Body of pancreas (tissue), 4 donors: ENCODE measurements around the gene KRTAP10-9. TPM values are rescaled to one million over a fixed set of nuclear protein-coding genes. Genes with fewer than 3 reads are reported as not detected.

Experiments used
- ATAC-seq: fragments of 150-250 bp; one replicate; pipeline ENCODE4 v1.9.1; 2016
- DNase-seq, 4 donors: peaks; one replicate each; pipeline ENCODE4 v3.0.0-alpha.2; 2019
- H3K27ac ChIP-seq, 4 donors: fragments of 200-600 bp; sonication (generic); 1 replicate in 3 of 4; 2 replicates in 1 of 4; pipeline versions ENCODE4 v1.5.1 to v1.6.1; 2016 to 2019; ENCODE audit warnings: mild to moderate bottlenecking in 1 of 4, mixed read lengths in 1 of 4, moderate library complexity in 1 of 4
- H3K27me3 ChIP-seq, 2 donors: fragments of 200-600 bp; sonication (generic); one replicate each; pipeline ENCODE4 v1.6.0; 2016; ENCODE audit warnings: mild to moderate bottlenecking in 1 of 2
- H3K36me3 ChIP-seq, 2 donors: fragments of 200-600 bp; sonication (generic); replicated peaks in 1 of 2; 2 replicates each; pipeline ENCODE4 v1.5.1; 2016; ENCODE audit warnings: low read depth in 2 of 2; ENCODE audit not compliant: insufficient read depth in 1 of 2
- H3K4me1 ChIP-seq: fragments of 200-600 bp; sonication (generic); one replicate; pipeline ENCODE4 v1.6.0; 2016
- H3K4me3 ChIP-seq, 2 donors: fragments of 200-600 bp; sonication (generic); 1 replicate in 1 of 2; 2 replicates in 1 of 2; pipeline ENCODE4 v1.5.1; 2016 to 2019
- H3K9me3 ChIP-seq, 3 donors: fragments of 200-600 bp; sonication (generic); 1 replicate in 2 of 3; 2 replicates in 1 of 3; pipeline ENCODE4 v1.5.1; 2016
- CTCF ChIP-seq, 7 experiments: fragments of 450-650 bp in 4 of 7; fragments of 200-600 bp in 3 of 7; sonication (generic) in 3 of 7; IDR thresholded peaks; one replicate each; pipeline ENCODE4 v1.5.1; 2016 to 2019; ENCODE audit warnings: antibody characterized with exemption in 7 of 7
- POLR2A ChIP-seq, 3 donors: fragments of 450-650 bp; IDR thresholded peaks; one replicate each; pipeline ENCODE4 v1.6.1; 2016; ENCODE audit warnings: antibody characterized with exemption in 3 of 3, mild to moderate bottlenecking in 2 of 3
- WGBS, 2 donors: methylation state at CpG; one replicate each; pipeline ENCODE4 v1.1.5; 2017; 5-methylcytosine and 5-hydroxymethylcytosine counted together
- intact Hi-C: fragments of 100-400 bp; cut with DNase I; formaldehyde crosslinking; loops from one replicate; pipeline ENCODE4 v1.15.1; 2023
- total RNA-seq, 2 donors: library from RNA; depleted of rRNA; stranded (reverse); fragments of >200 nt; gene quantifications; one replicate each; pipeline ENCODE4 v1.1.0, GENCODE V29; 2016

KRTAP10-9 gene
- total RNA-seq, 2 donors from 2014 or later: not detected

- DNase-seq (no peak), ATAC-seq (no peak)
- Histone ChIP-seq H3K27me3 (no peaks in the 10 kb centered on the region), H3K4me1 (no peaks in the 10 kb centered on the region), H3K9me3 (no peaks in the 10 kb centered on the region), H3K36me3 (no peaks in the 10 kb centered on the region), H3K4me3 (no peak within 1 kb of the TSS), H3K27ac (no peak within 1 kb of the TSS)
- intact Hi-C loops: no loop called here
- no peak for TF ChIP-seq POLR2A (IDR thresholded peaks at IDR 0.05)
- TF ChIP-seq CTCF (IDR thresholded peaks at IDR 0.05): no peak
- 50 to 52% methylated on average over 8 to 32 of the region's 33 CpGs for WGBS, 2 donors
These were observed 34.2 kb upstream of the KRTAP10-9 start, which contains the start of gene KRTAP10-6 for GRCh38 chr21:44592446-44593311. KRTAP10-6 (minus strand) TSS chr21:44592505; CDS start chr21:44592484, 21 bp downstream.

- ATAC-seq (no peak), DNase-seq (no peak)
- TF ChIP-seq POLR2A (IDR thresholded peaks at IDR 0.05) (no peak), CTCF (IDR thresholded peaks at IDR 0.05) (no peak)
- no peaks in the 10 kb centered on the region for H3K36me3 ChIP-seq
- H3K4me1 ChIP-seq: no peaks in the 10 kb centered on the region
- 42 to 47% methylated on average over 16 to 20 of the region's 20 CpGs for WGBS, 2 donors
- H3K27ac ChIP-seq: no peak overlapping the region
- H3K27me3 ChIP-seq: no peaks in the 10 kb centered on the region
- intact Hi-C loops: no loop called here
- H3K9me3 ChIP-seq: no peaks in the 10 kb centered on the region
- H3K4me3 ChIP-seq: no peak overlapping the region
These were observed 33.1 kb upstream of the KRTAP10-9 start for GRCh38 chr21:44593598-44594405.

GRCh38 chr21:44594406-44594916 is 32.4 kb upstream of the KRTAP10-9 start:
- no peaks in the 10 kb centered on the region for H3K27me3 ChIP-seq
- intact Hi-C loops: no loop called here
- ATAC-seq (no peak), DNase-seq (no peak)
- no peak overlapping the region for H3K27ac ChIP-seq
- WGBS, 2 donors: 64 to 65% methylated on average over 12 of the region's 12 CpGs
- TF ChIP-seq POLR2A (IDR thresholded peaks at IDR 0.05): no peak
- no peak for TF ChIP-seq CTCF (IDR thresholded peaks at IDR 0.05)
- no peak overlapping the region for H3K4me3 ChIP-seq
- no peaks in the 10 kb centered on the region for H3K4me1 ChIP-seq
- no peaks in the 10 kb centered on the region for H3K36me3 ChIP-seq
- H3K9me3 ChIP-seq: no peaks in the 10 kb centered on the region

- no peak for TF ChIP-seq POLR2A (IDR thresholded peaks at IDR 0.05)
- TF ChIP-seq CTCF (IDR thresholded peaks at IDR 0.05): no peak
- ATAC-seq: no peak
- H3K4me1 ChIP-seq: no peaks in the 10 kb centered on the region
- H3K4me3 ChIP-seq: no peak overlapping the region
- DNase-seq: no peak
- no peak overlapping the region for H3K27ac ChIP-seq
- intact Hi-C loops: no loop called here
- no peaks in the 10 kb centered on the region for H3K36me3 ChIP-seq
- no peaks in the 10 kb centered on the region for H3K9me3 ChIP-seq
- no peaks in the 10 kb centered on the region for H3K27me3 ChIP-seq
- WGBS, 2 donors: 60 to 66% methylated on average over 6 of the region's 6 CpGs
These were observed 31.4 kb upstream of the KRTAP10-9 start for GRCh38 chr21:44595524-44595923.
